Liver (tissue), 3 donors: ENCODE results near the gene CTSW.

Experiments used
- RXRA ChIP-seq, 2 donors: IDR thresholded peaks; 2 replicates each; pipeline ENCODE4 v1.6.1; 2017 to 2018; ENCODE audit warnings: antibody characterized with exemption in 2 of 2, mild to moderate bottlenecking in 1 of 2
- TAF1 ChIP-seq: conservative IDR thresholded peaks from 2 replicates; pipeline ENCODE4 v1.6.1; 2016; ENCODE audit warnings: antibody characterized with exemption, mild to moderate bottlenecking
- TF ChIP-seq, protein P1 (sequence below): IDR thresholded peaks from 2 replicates; pipeline ENCODE4 v1.6.1; 2016; ENCODE audit warnings: antibody characterized with exemption
- TF ChIP-seq, protein P2 (sequence below): fragments of 150-350 bp; IDR thresholded peaks from 2 replicates; pipeline ENCODE4 v1.5.1; 2017; ENCODE audit warnings: improper control_type of control experiment, low read depth, low read length; ENCODE audit not compliant: missing input control
- TF ChIP-seq, protein P3 (sequence below): IDR thresholded peaks from 2 replicates; pipeline ENCODE4 v1.6.1; 2016; ENCODE audit warnings: antibody characterized with exemption, mild to moderate bottlenecking
- donor health status: healthy.
- donor health status: healthy.

DNA sequence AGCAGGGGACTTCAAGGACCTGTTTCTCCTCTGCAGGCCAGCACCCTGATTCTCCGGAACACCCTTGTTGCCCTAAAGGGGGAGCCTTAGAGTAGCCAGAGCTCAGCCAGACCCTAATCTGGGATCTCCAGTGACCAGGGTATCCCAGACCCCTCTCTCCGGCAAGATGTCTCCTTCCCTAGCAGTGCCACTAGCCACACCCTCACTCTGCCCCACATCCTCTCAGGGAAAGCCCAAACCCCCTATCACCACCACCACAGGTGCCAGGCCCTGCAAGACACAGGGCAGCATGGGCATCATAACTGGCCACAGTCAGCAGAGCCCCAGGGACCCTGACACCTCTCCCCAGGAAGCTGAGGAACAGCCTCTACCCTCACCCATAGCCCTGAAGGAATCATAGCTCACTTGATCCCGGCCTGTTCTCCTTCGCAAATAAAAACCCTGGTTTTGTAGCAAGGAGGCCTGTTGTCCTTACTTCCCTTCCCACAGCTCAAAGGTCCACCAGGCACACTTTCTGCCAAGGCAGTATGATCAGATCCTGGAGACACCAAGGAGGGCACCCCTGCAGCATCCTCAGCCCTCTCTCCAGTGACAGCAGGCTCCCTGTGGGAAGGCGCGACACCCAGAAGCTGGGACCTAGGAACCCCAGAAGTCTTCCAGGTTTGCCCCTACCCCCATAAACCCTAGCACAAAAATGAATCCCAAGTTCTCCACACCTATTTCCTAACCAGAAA is 26.2 kb upstream of the CTSW start:
- TF ChIP-seq, protein P1, sequence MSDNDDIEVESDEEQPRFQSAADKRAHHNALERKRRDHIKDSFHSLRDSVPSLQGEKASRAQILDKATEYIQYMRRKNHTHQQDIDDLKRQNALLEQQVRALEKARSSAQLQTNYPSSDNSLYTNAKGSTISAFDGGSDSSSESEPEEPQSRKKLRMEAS: no peak
- TF ChIP-seq, protein P2, sequence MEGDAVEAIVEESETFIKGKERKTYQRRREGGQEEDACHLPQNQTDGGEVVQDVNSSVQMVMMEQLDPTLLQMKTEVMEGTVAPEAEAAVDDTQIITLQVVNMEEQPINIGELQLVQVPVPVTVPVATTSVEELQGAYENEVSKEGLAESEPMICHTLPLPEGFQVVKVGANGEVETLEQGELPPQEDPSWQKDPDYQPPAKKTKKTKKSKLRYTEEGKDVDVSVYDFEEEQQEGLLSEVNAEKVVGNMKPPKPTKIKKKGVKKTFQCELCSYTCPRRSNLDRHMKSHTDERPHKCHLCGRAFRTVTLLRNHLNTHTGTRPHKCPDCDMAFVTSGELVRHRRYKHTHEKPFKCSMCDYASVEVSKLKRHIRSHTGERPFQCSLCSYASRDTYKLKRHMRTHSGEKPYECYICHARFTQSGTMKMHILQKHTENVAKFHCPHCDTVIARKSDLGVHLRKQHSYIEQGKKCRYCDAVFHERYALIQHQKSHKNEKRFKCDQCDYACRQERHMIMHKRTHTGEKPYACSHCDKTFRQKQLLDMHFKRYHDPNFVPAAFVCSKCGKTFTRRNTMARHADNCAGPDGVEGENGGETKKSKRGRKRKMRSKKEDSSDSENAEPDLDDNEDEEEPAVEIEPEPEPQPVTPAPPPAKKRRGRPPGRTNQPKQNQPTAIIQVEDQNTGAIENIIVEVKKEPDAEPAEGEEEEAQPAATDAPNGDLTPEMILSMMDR: no peak
- TF ChIP-seq RXRA (IDR thresholded peaks at IDR 0.05) (no peak), TAF1 (no peak)
- TF ChIP-seq, protein P3, sequence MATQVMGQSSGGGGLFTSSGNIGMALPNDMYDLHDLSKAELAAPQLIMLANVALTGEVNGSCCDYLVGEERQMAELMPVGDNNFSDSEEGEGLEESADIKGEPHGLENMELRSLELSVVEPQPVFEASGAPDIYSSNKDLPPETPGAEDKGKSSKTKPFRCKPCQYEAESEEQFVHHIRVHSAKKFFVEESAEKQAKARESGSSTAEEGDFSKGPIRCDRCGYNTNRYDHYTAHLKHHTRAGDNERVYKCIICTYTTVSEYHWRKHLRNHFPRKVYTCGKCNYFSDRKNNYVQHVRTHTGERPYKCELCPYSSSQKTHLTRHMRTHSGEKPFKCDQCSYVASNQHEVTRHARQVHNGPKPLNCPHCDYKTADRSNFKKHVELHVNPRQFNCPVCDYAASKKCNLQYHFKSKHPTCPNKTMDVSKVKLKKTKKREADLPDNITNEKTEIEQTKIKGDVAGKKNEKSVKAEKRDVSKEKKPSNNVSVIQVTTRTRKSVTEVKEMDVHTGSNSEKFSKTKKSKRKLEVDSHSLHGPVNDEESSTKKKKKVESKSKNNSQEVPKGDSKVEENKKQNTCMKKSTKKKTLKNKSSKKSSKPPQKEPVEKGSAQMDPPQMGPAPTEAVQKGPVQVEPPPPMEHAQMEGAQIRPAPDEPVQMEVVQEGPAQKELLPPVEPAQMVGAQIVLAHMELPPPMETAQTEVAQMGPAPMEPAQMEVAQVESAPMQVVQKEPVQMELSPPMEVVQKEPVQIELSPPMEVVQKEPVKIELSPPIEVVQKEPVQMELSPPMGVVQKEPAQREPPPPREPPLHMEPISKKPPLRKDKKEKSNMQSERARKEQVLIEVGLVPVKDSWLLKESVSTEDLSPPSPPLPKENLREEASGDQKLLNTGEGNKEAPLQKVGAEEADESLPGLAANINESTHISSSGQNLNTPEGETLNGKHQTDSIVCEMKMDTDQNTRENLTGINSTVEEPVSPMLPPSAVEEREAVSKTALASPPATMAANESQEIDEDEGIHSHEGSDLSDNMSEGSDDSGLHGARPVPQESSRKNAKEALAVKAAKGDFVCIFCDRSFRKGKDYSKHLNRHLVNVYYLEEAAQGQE: no peak
